ENCODE results near the gene KCNH2. TPM values are rescaled to one million over a fixed set of nuclear protein-coding genes. Genes with fewer than 3 reads are reported as not detected.

Gene KCNH2
- total and polyA plus RNA-seq, 2 of the 13 experiments (the other 11 are each of a cell fraction or from before 2014, with no cell fraction given), result 0.09 to 0.11 TPM

DNA sequence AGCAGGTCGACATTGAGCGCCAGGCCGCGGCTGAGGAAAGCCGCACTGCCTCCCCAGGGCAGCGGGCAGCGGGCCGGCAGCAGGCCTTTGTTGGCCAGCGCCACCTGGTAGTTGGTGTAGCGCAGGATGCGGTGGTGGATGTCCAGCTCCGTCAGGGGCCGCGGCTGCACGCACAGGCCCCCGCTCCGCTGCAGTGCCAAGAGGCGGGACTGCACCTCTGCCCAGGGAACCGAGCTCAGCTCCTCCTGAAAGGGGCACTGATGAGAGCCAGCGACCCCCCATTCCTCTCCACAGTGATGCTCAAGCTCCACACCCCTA lies 41.0 kb upstream of the KCNH2 start:
- Histone ChIP-seq H3K4me3 (replicated peaks in 1 of 3; ENCODE audit: insufficient read depth in 1 of 3, low read depth in 2 of 3, low read length in 3 of 3) (peak overlapping the region in 1 of 3 experiments; percentile 70; a peak in 1 of 6 replicates), H3K9ac (ENCODE audit: insufficient read depth, low read depth, low read length) (no peak overlapping the region), H4K20me1 (ENCODE audit: insufficient read depth, low read length) (no peaks in the 10 kb centered on the region), H3K27ac (ENCODE audit: extremely low read length, insufficient read depth, low read length) (no peak overlapping the region), H2AFZ (ENCODE audit: low read length) (no peak overlapping the region), H3K4me2 (ENCODE audit: low read depth, low read length) (no peak overlapping the region), H3K4me1 (ENCODE audit: insufficient read depth, low read length) (peaks cover 53% of the 10 kb centered on the region), H3K79me2 (ENCODE audit: insufficient read depth, low read length) (no peaks in the 10 kb centered on the region), H3K27me3 (ENCODE audit: control insufficient read depth in 1 of 2, insufficient read depth in 2 of 2, low read length in 2 of 2) (peaks cover 14 to 55% of the 10 kb centered on the region in 2 experiments), H3K36me3 (replicated peaks in 1 of 2; ENCODE audit: control insufficient read depth in 1 of 2, insufficient read depth in 2 of 2, low read length in 2 of 2) (no peaks in the 10 kb centered on the region; a peak in 1 of 5 replicates), H3K9me3 (ENCODE audit: low read length) (no peaks in the 10 kb centered on the region)
- TF ChIP-seq, protein P1, sequence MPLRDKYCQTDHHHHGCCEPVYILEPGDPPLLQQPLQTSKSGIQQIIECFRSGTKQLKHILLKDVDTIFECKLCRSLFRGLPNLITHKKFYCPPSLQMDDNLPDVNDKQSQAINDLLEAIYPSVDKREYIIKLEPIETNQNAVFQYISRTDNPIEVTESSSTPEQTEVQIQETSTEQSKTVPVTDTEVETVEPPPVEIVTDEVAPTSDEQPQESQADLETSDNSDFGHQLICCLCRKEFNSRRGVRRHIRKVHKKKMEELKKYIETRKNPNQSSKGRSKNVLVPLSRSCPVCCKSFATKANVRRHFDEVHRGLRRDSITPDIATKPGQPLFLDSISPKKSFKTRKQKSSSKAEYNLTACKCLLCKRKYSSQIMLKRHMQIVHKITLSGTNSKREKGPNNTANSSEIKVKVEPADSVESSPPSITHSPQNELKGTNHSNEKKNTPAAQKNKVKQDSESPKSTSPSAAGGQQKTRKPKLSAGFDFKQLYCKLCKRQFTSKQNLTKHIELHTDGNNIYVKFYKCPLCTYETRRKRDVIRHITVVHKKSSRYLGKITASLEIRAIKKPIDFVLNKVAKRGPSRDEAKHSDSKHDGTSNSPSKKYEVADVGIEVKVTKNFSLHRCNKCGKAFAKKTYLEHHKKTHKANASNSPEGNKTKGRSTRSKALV (CRISPR knock-in tag; IDR thresholded peaks at IDR 0.05), result 0 out of 2 replicates have a peak, but pooled peaks have one; percentile 15
- TF ChIP-seq, protein P2, sequence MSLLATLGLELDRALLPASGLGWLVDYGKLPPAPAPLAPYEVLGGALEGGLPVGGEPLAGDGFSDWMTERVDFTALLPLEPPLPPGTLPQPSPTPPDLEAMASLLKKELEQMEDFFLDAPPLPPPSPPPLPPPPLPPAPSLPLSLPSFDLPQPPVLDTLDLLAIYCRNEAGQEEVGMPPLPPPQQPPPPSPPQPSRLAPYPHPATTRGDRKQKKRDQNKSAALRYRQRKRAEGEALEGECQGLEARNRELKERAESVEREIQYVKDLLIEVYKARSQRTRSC (CRISPR knock-in tag; IDR thresholded peaks at IDR 0.05; ENCODE audit: low read depth), result no peak
- no peak for DNase-seq (ENCODE audit: low spot score)
- in situ Hi-C loops (cut with HindIII; ENCODE audit: extremely low pct_ligation_motif_present, low pct_unique_long_range_greater_than_20kb) (no loop called here), intact Hi-C loops (cut with micrococcal nuclease; ENCODE audit: unreplicated experiment) (no loop called here)
- POLR2A ChIA-PET, result interaction anchor here (1.3 to 1.4 kb wide), 2 partner anchors 9 to 10 kb away, joined by 4 to 6 read pairs; partner anchors contain the start of gene ABCB8
- FAIRE-seq, result no peak
- BruUV-seq (replicated peaks), result no TSS peak
- CTCF ChIA-PET (ENCODE audit: low intra/inter-chr PET ratio, low total read pairs), result interaction anchor here (1.3 kb wide), 1 partner anchor 33 kb away, joined by 3 read pairs; no protein-coding TSS in a partner anchor
- WGBS (ENCODE audit: low lambda C conversion rate), result 0% methylated on average over 1 of the region's 20 CpGs
- ATAC-seq, result no peak

DNA sequence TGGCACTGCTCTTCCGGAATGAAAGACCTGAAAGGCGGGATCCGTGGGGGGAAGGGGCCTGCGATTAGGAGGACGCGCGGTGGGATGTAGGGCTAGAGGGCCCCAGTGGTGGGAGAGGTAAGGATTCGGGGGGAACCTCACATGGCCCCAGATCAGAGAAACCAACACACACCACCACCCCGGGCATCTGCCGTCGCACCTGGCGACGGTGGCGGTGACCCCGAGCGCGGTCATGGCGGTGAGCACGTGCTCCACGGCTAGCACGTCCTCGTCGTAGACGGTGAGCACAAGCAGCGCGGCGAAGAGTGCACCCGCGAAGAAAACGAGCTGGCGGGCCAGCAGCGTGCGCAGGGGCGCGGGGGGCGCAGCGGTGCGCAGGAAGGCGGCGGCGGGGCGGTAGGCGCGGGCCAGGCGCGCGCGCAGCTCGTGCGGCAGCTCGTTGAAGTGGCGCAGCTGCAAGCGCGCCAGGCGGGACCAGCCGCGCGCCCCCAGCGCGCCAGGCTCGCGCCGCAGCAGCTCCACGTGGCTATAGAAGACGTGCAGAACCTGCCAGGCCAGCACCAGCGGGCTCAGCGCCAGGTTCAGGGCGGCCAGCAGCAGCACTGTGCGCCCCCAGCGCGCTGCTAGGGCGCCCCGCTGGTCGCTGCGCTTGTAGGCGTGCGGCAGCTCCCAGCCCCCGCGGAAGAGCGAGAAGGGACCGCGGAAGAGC lies 40.5 kb upstream of the KCNH2 start:
- H4K20me1 ChIP-seq (ENCODE audit: insufficient read depth, low read length), result no peaks in the 10 kb centered on the region
- CTCF ChIA-PET (ENCODE audit: low intra/inter-chr PET ratio, low total read pairs), result interaction anchor here (0.8 to 1.5 kb wide), 4 partner anchors 32 to 120 kb away, joined by 3 to 5 read pairs (median 4); no protein-coding TSS in a partner anchor
- H3K9ac ChIP-seq (ENCODE audit: insufficient read depth, low read depth, low read length), result no peak overlapping the region
- H3K36me3 ChIP-seq (replicated peaks in 1 of 2; ENCODE audit: control insufficient read depth in 1 of 2, insufficient read depth in 2 of 2, low read length in 2 of 2), result no peaks in the 10 kb centered on the region; a peak in 1 of 5 replicates
- no peaks in the 10 kb centered on the region for H3K9me3 ChIP-seq (ENCODE audit: low read length)
- H3K4me3 ChIP-seq (replicated peaks in 1 of 3; ENCODE audit: insufficient read depth in 1 of 3, low read depth in 2 of 3, low read length in 3 of 3), result peak overlapping the region; percentile 23 to 70 (median 25); a peak in 4 of 6 replicates
- peaks cover 48% of the 10 kb centered on the region for H3K4me1 ChIP-seq (ENCODE audit: insufficient read depth, low read length)
- H3K27ac ChIP-seq (ENCODE audit: extremely low read length, insufficient read depth, low read length), result no peak overlapping the region
- DNase-seq (ENCODE audit: low spot score), result no peak
- intact Hi-C loops (cut with micrococcal nuclease; ENCODE audit: unreplicated experiment) (no loop called here), in situ Hi-C loops (cut with HindIII; ENCODE audit: extremely low pct_ligation_motif_present, low pct_unique_long_range_greater_than_20kb) (no loop called here)
- FAIRE-seq, result no peak
- WGBS (ENCODE audit: low lambda C conversion rate), result 26% methylated on average over 26 of the region's 82 CpGs
- ATAC-seq, result peak; percentile 5
- H3K4me2 ChIP-seq (ENCODE audit: low read depth, low read length), result peak overlapping the region; percentile 78
- H2AFZ ChIP-seq (ENCODE audit: low read length), result no peak overlapping the region
- no TSS peak for BruUV-seq (replicated peaks)
- H3K79me2 ChIP-seq (ENCODE audit: insufficient read depth, low read length), result no peaks in the 10 kb centered on the region
- H3K27me3 ChIP-seq (ENCODE audit: control insufficient read depth in 1 of 2, insufficient read depth in 2 of 2, low read length in 2 of 2), result peaks cover 12 to 50% of the 10 kb centered on the region in 2 experiments
- POLR2A ChIA-PET, result interaction anchor here (1.3 to 1.4 kb wide), 3 partner anchors 9 to 10 kb away, joined by 3 to 6 read pairs (median 4); partner anchors contain the start of gene ABCB8
- TF ChIP-seq ZMAT3 (CRISPR knock-in tag; conservative IDR thresholded peaks at IDR 0.05), result no peak
- no peak for TF ChIP-seq ZNF589 (CRISPR knock-in tag; conservative IDR thresholded peaks at IDR 0.05)
- TF ChIP-seq HMG20A (CRISPR knock-in tag; IDR thresholded peaks at IDR 0.05; ENCODE audit: borderline replicate concordance), result no peak
- TF ChIP-seq ZNF225 (CRISPR knock-in tag; IDR thresholded peaks at IDR 0.05), result no peak
- no peak for TF ChIP-seq NFE2L2 (IDR thresholded peaks at IDR 0.05; ENCODE audit: low read length)
- no peak for TF ChIP-seq TBX2 (CRISPR knock-in tag; IDR thresholded peaks at IDR 0.05; ENCODE audit: borderline replicate concordance)
- TF ChIP-seq, protein P3, sequence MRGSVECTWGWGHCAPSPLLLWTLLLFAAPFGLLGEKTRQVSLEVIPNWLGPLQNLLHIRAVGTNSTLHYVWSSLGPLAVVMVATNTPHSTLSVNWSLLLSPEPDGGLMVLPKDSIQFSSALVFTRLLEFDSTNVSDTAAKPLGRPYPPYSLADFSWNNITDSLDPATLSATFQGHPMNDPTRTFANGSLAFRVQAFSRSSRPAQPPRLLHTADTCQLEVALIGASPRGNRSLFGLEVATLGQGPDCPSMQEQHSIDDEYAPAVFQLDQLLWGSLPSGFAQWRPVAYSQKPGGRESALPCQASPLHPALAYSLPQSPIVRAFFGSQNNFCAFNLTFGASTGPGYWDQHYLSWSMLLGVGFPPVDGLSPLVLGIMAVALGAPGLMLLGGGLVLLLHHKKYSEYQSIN (CRISPR knock-in tag; IDR thresholded peaks at IDR 0.05; ENCODE audit: borderline replicate concordance), result no peak
- no peak for TF ChIP-seq KLF16 (CRISPR knock-in tag; IDR thresholded peaks at IDR 0.05)
- TF ChIP-seq, protein P4, sequence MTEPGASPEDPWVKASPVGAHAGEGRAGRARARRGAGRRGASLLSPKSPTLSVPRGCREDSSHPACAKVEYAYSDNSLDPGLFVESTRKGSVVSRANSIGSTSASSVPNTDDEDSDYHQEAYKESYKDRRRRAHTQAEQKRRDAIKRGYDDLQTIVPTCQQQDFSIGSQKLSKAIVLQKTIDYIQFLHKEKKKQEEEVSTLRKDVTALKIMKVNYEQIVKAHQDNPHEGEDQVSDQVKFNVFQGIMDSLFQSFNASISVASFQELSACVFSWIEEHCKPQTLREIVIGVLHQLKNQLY (CRISPR knock-in tag; IDR thresholded peaks at IDR 0.05), result peak; percentile 8; the same call in 1 of the 2 replicates
- TF ChIP-seq ZNF264 (CRISPR knock-in tag; IDR thresholded peaks at IDR 0.05), result no peak

Data from HepG2 (cell line).